Calu3 (cell line): ENCODE measurements around the gene R3HDM2. TPM values are rescaled to one million over a fixed set of nuclear protein-coding genes. Genes with fewer than 3 reads are reported as not detected.
"Not testable (repeated sequence)": the region's sequence is repeated elsewhere in the genome, so short reads cannot be mapped to it uniquely, and the experiment has no call there.

Experiments used
- BruUV-seq: library from RNA; stranded (reverse); fragments of 400-500 nt; replicated peaks from 2 replicates; lab custom pipeline; 2021; lab: Mats Ljungman, UMichigan
- CTCF ChIA-PET: fragments of 300-600 bp; sonication (Branson Sonifier 250); formaldehyde crosslinking; loops from one replicate; lab custom pipeline; 2022; ENCODE audit warnings: antibody characterized with exemption; lab: Charles Lee
- DNase-seq: peaks from one replicate; pipeline ENCODE4 v3.0.0; 2022
- H3K27ac Mint-ChIP-seq: one replicate; pipeline ENCODE4 v1.8.0; 2022; ENCODE audit warnings: mixed read lengths; ENCODE audit not compliant: unreplicated experiment
- H3K27me3 Mint-ChIP-seq: one replicate; pipeline ENCODE4 v1.8.0; 2022; ENCODE audit warnings: mixed read lengths; ENCODE audit not compliant: unreplicated experiment
- H3K36me3 Mint-ChIP-seq: one replicate; pipeline ENCODE4 v1.8.0; 2022; ENCODE audit warnings: mild to moderate bottlenecking, moderate library complexity, mixed read lengths; ENCODE audit not compliant: insufficient read depth, unreplicated experiment
- H3K4me1 Mint-ChIP-seq: one replicate; pipeline ENCODE4 v1.8.0; 2022; ENCODE audit warnings: mild to moderate bottlenecking, low read depth, mixed read lengths; ENCODE audit not compliant: unreplicated experiment
- H3K4me3 Mint-ChIP-seq: one replicate; pipeline ENCODE4 v1.8.0; 2022; ENCODE audit warnings: mild to moderate bottlenecking, low read depth, moderate library complexity, mixed read lengths; ENCODE audit not compliant: unreplicated experiment
- H3K9me3 Mint-ChIP-seq: one replicate; pipeline ENCODE4 v1.8.0; 2022; ENCODE audit warnings: low read depth, mixed read lengths; ENCODE audit not compliant: unreplicated experiment
- CTCF ChIP-seq: fragments of 200-600 bp; IDR thresholded peaks from one replicate; pipeline ENCODE4 v1.8.0; 2022; ENCODE audit warnings: antibody characterized with exemption; ENCODE audit not compliant: unreplicated experiment
- intact Hi-C: fragments of 100-400 bp; cut with micrococcal nuclease; formaldehyde crosslinking; loops from one replicate; pipeline ENCODE4 v1.10.0; 2022; ENCODE audit not compliant: unreplicated experiment
- total RNA-seq: library from RNA; stranded (reverse); gene quantifications from 2 replicates; pipeline ENCODE4 v1.2.3, GENCODE V29; 2022

Gene R3HDM2
- total RNA-seq, 1 experiment from 2014 or later = 77.3 TPM

DNA sequence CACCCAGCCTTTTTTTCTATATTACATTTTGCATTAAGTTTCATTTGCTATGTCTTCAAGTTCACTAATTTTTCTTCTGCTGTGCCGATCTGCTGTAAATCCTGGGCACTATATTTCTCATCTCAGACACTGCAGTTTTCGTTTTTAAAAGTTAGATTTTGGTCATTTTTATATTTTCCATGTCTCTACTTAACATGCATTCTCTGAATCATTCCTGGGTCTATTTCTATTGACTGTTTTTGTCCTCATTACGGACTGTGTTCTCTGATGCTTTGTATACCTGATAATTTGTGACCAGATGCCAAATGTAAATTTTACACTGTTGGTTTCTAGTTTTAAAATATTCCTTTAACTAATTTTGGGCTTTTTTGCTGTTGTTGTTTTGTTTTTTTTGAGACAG is 64.5 kb downstream of the R3HDM2 start:
- intact Hi-C loops = no loop called here
- DNase-seq = no peak
- H3K27me3 Mint-ChIP-seq = no peaks in the 10 kb centered on the region
- BruUV-seq = no TSS peak
- peaks cover 7% of the 10 kb centered on the region for H3K9me3 Mint-ChIP-seq
- no peak overlapping the region for H3K27ac Mint-ChIP-seq
- H3K4me3 Mint-ChIP-seq = no peak overlapping the region
- H3K4me1 Mint-ChIP-seq = no peaks in the 10 kb centered on the region
- CTCF ChIA-PET = no interaction called here
- TF ChIP-seq CTCF = no peak
- peaks cover 11% of the 10 kb centered on the region for H3K36me3 Mint-ChIP-seq

DNA sequence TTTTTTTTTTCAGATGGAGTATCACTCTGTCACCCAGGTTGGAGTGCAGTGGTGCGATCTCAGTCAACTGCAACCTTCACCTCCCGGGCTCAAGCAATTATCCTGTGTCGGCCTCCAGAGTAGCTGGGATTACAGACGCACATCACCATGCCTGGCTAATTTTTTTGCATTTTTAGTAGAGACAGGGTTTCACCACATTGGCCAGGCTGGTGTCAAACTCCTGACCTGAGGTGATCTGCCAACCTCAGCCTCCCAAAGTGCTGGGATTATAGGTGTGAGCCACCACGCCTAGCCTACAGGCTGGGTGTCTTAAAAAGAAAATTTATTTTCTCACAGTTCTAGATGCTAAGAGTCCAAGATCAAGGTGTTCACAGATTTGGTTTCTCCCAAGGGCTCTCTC is 66.7 kb downstream of the R3HDM2 start:
- CTCF ChIA-PET = interaction anchor here (0.7 kb wide), 2 partner anchors 25 to 32 kb away, joined by 4 read pairs; no protein-coding TSS in a partner anchor
- H3K36me3 Mint-ChIP-seq = peaks cover 11% of the 10 kb centered on the region
- H3K9me3 Mint-ChIP-seq, H3K27ac Mint-ChIP-seq, H3K27me3 Mint-ChIP-seq, DNase-seq, H3K4me3 Mint-ChIP-seq, H3K4me1 Mint-ChIP-seq, BruUV-seq, intact Hi-C loops: not testable (repeated sequence)

- H3K27me3 Mint-ChIP-seq = no peaks in the 10 kb centered on the region
- no TSS peak for BruUV-seq
- H3K36me3 Mint-ChIP-seq = peaks cover 16% of the 10 kb centered on the region
- no peaks in the 10 kb centered on the region for H3K4me1 Mint-ChIP-seq
- no peak for DNase-seq
- H3K9me3 Mint-ChIP-seq = no peaks in the 10 kb centered on the region
- H3K4me3 Mint-ChIP-seq = no peak overlapping the region
- TF ChIP-seq CTCF = no peak
- no peak overlapping the region for H3K27ac Mint-ChIP-seq
- intact Hi-C loops = no loop called here
- CTCF ChIA-PET = no interaction called here
Measured at GRCh38 chr12:57360468-57360867, 70.4 kb downstream of the R3HDM2 start.

DNA sequence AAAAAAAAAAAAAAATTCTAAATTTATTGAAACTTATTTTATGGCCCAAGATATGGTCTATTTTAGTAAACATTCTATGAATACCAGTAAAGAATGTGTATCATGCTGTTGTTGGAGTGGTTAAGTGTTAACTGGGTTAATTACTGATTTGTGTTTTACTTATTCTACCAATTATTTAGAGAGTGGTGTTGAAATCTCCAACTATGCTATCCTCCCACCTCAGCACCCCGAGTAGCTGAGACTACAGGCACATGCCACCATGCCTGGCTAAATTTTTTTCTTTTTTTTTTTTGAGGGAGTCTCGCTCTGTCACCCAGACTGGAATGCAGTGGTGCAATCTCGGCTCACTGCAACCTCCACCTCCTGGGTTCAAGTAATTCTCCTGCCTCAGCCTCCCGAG is 72.2 kb downstream of the R3HDM2 start:
- Mint-ChIP-seq H3K4me3 (no peak overlapping the region), H3K27ac (no peak overlapping the region), H3K27me3 (no peaks in the 10 kb centered on the region), H3K9me3 (no peaks in the 10 kb centered on the region), H3K4me1 (no peaks in the 10 kb centered on the region), H3K36me3 (peaks cover 10% of the 10 kb centered on the region)
- intact Hi-C loops = no loop called here
- BruUV-seq = no TSS peak
- TF ChIP-seq CTCF = no peak
- no peak for DNase-seq
- CTCF ChIA-PET = interaction anchor here (0.6 kb wide), 1 partner anchor 33 kb away, joined by 3 read pairs; no protein-coding TSS in a partner anchor

- no peak for TF ChIP-seq CTCF
- Mint-ChIP-seq H3K27ac (no peak overlapping the region), H3K36me3 (peaks cover 10% of the 10 kb centered on the region), H3K9me3 (no peaks in the 10 kb centered on the region), H3K4me3 (no peak overlapping the region), H3K4me1 (no peaks in the 10 kb centered on the region), H3K27me3 (no peaks in the 10 kb centered on the region)
- no peak for DNase-seq
- intact Hi-C loops = no loop called here
- BruUV-seq = no TSS peak
- CTCF ChIA-PET = no interaction called here
Measured at GRCh38 chr12:57355734-57356133, 75.1 kb downstream of the R3HDM2 start.
